C4-2B (cell line): ENCODE results near the gene FOXJ3.

ENCODE experiments used
- CTCF ChIP-seq: fragments of 450-650 bp; conservative IDR thresholded peaks from 2 replicates; pipeline ENCODE4 v1.5.1; 2017; ENCODE audit warnings: mild to moderate bottlenecking
- ZFX ChIP-seq: fragments of 450-650 bp; IDR thresholded peaks from 2 replicates; pipeline ENCODE4 v1.6.1; 2017

GRCh38 chr1:42178249-42178648 is 156.8 kb downstream of the FOXJ3 start:
- TF ChIP-seq CTCF (no peak), ZFX (no peak)
